Measurements from ENCODE around the gene DPYSL4. TPM values are rescaled to one million over a fixed set of nuclear protein-coding genes. Genes with fewer than 3 reads are reported as not detected.
"Not testable (repeated sequence)": the region's sequence is repeated elsewhere in the genome, so short reads cannot be mapped to it uniquely, and the experiment has no call there.

The DPYSL4 gene
- total RNA-seq, 1 donor from 2014 or later = 43.6 TPM

- FAIRE-seq (no peak), DNase-seq (ENCODE audit: low spot score in 2 of 2) (no peak)
Observed at GRCh38 chr10:132203256-132204077, 16.7 kb downstream of the DPYSL4 start.

- no peak for DNase-seq (ENCODE audit: low spot score in 2 of 2)
- no peak for FAIRE-seq
Observed at GRCh38 chr10:132204078-132204780, 17.5 kb downstream of the DPYSL4 start.

GRCh38 chr10:132204781-132205473 is 18.2 kb downstream of the DPYSL4 start:
- DNase-seq (ENCODE audit: low spot score in 2 of 2) (no peak), FAIRE-seq (no peak)

- DNase-seq (ENCODE audit: low spot score in 2 of 2) = no peak
- FAIRE-seq = no peak
Observed at GRCh38 chr10:132205650-132206376, 19.1 kb downstream of the DPYSL4 start.

- FAIRE-seq = no peak
- DNase-seq (ENCODE audit: low spot score in 2 of 2) = no peak
Observed at GRCh38 chr10:132206377-132206745, 19.6 kb downstream of the DPYSL4 start.

GRCh38 chr10:132206806-132207535 is 20.2 kb downstream of the DPYSL4 start:
- FAIRE-seq (no peak), DNase-seq (ENCODE audit: low spot score in 2 of 2) (no peak)

GRCh38 chr10:132207536-132208461 is 21.1 kb downstream of the DPYSL4 start:
- FAIRE-seq (no peak), DNase-seq (ENCODE audit: low spot score in 2 of 2) (no peak)

- DNase-seq (ENCODE audit: low spot score in 2 of 2) (no peak), FAIRE-seq (no peak)
Observed at GRCh38 chr10:132208462-132209050, 21.8 kb downstream of the DPYSL4 start.

- DNase-seq (ENCODE audit: low spot score in 2 of 2) = no peak
- no peak for FAIRE-seq
Observed at GRCh38 chr10:132209130-132209529, 22.4 kb downstream of the DPYSL4 start.

- DNase-seq (ENCODE audit: low spot score in 2 of 2) = no peak
- FAIRE-seq = no peak
Observed at GRCh38 chr10:132209978-132210530, 23.3 kb downstream of the DPYSL4 start.

GRCh38 chr10:132210766-132211165 is 24.0 kb downstream of the DPYSL4 start:
- DNase-seq (ENCODE audit: low spot score in 2 of 2) (no peak), FAIRE-seq (no peak)

GRCh38 chr10:132211246-132211645 is 24.5 kb downstream of the DPYSL4 start:
- no peak for FAIRE-seq

GRCh38 chr10:132212816-132213215 is 26.1 kb downstream of the DPYSL4 start:
- FAIRE-seq (no peak), DNase-seq (ENCODE audit: low spot score in 2 of 2) (no peak)

More at GRCh38 chr10:132211246-132211645, 24.5 kb downstream of the DPYSL4 start:
- no peak for DNase-seq (ENCODE audit: low spot score in 2 of 2)

GRCh38 chr10:132213917-132214316 is 27.2 kb downstream of the DPYSL4 start:
- no peak for DNase-seq (ENCODE audit: low spot score in 2 of 2)
- FAIRE-seq = no peak

- DNase-seq (ENCODE audit: low spot score in 2 of 2) = not testable (repeated sequence)
Observed at GRCh38 chr10:132216441-132216840, 29.7 kb downstream of the DPYSL4 start.

GRCh38 chr10:132219486-132219885 is 32.7 kb downstream of the DPYSL4 start:
- FAIRE-seq (no peak), DNase-seq (ENCODE audit: low spot score in 2 of 2) (no peak)

More at GRCh38 chr10:132216441-132216840, 29.7 kb downstream of the DPYSL4 start:
- FAIRE-seq = not testable (repeated sequence)

GRCh38 chr10:132220061-132220460 is 33.3 kb downstream of the DPYSL4 start:
- DNase-seq (ENCODE audit: low spot score in 2 of 2) (no peak), FAIRE-seq (no peak)

- FAIRE-seq = not testable (repeated sequence)
Observed at GRCh38 chr10:132220996-132221395, 34.2 kb downstream of the DPYSL4 start.

More at GRCh38 chr10:132220996-132221395, 34.2 kb downstream of the DPYSL4 start:
- DNase-seq (ENCODE audit: low spot score in 2 of 2) = not testable (repeated sequence)
